ENCODE results near the gene C9orf152. TPM values are rescaled to one million over a fixed set of nuclear protein-coding genes. Genes with fewer than 3 reads are reported as not detected.

C9orf152 gene
- total and polyA plus RNA-seq, 2 experiments from 2014 or later: not detected

DNA sequence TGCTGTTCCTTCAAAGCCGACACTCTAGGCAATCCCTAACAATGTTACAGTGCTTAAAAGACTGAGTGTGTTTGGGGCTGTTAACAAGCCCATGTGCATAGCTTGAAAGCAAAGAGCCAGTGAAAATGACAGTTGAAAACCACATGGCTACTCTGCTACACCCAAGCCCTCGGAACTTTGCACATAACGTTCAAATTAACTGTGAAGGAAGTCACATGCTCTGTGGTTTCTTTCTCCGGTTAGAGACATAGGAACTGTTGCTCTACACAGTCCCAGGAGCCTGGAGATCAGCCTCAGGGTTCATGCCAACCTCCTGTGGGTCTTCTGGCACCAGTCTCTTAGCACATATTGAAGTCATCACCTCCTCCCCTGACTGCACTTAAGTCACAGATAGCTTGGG lies 51.1 kb downstream of the C9orf152 start (continued):
- TF ChIP-seq, protein P1, sequence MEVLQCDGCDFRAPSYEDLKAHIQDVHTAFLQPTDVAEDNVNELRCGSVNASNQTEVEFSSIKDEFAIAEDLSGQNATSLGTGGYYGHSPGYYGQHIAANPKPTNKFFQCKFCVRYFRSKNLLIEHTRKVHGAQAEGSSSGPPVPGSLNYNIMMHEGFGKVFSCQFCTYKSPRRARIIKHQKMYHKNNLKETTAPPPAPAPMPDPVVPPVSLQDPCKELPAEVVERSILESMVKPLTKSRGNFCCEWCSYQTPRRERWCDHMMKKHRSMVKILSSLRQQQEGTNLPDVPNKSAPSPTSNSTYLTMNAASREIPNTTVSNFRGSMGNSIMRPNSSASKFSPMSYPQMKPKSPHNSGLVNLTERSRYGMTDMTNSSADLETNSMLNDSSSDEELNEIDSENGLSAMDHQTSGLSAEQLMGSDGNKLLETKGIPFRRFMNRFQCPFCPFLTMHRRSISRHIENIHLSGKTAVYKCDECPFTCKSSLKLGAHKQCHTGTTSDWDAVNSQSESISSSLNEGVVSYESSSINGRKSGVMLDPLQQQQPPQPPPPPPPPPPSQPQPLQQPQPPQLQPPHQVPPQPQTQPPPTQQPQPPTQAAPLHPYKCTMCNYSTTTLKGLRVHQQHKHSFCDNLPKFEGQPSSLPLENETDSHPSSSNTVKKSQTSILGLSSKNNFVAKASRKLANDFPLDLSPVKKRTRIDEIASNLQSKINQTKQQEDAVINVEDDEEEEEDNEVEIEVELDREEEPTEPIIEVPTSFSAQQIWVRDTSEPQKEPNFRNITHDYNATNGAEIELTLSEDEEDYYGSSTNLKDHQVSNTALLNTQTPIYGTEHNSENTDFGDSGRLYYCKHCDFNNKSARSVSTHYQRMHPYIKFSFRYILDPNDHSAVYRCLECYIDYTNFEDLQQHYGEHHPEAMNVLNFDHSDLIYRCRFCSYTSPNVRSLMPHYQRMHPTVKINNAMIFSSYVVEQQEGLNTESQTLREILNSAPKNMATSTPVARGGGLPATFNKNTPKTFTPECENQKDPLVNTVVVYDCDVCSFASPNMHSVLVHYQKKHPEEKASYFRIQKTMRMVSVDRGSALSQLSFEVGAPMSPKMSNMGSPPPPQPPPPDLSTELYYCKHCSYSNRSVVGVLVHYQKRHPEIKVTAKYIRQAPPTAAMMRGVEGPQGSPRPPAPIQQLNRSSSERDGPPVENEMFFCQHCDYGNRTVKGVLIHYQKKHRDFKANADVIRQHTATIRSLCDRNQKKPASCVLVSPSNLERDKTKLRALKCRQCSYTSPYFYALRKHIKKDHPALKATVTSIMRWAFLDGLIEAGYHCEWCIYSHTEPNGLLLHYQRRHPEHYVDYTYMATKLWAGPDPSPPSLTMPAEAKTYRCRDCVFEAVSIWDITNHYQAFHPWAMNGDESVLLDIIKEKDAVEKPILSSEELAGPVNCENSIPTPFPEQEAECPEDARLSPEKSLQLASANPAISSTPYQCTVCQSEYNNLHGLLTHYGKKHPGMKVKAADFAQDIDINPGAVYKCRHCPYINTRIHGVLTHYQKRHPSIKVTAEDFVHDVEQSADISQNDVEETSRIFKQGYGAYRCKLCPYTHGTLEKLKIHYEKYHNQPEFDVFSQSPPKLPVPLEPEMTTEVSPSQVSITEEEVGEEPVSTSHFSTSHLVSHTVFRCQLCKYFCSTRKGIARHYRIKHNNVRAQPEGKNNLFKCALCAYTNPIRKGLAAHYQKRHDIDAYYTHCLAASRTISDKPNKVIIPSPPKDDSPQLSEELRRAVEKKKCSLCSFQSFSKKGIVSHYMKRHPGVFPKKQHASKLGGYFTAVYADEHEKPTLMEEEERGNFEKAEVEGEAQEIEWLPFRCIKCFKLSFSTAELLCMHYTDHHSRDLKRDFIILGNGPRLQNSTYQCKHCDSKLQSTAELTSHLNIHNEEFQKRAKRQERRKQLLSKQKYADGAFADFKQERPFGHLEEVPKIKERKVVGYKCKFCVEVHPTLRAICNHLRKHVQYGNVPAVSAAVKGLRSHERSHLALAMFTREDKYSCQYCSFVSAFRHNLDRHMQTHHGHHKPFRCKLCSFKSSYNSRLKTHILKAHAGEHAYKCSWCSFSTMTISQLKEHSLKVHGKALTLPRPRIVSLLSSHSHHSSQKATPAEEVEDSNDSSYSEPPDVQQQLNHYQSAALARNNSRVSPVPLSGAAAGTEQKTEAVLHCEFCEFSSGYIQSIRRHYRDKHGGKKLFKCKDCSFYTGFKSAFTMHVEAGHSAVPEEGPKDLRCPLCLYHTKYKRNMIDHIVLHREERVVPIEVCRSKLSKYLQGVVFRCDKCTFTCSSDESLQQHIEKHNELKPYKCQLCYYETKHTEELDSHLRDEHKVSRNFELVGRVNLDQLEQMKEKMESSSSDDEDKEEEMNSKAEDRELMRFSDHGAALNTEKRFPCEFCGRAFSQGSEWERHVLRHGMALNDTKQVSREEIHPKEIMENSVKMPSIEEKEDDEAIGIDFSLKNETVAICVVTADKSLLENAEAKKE (CRISPR knock-in tag; IDR thresholded peaks at IDR 0.05): no peak
- TF ChIP-seq EZH2phosphoT487 (IDR thresholded peaks at IDR 0.05; ENCODE audit: unreplicated experiment): no peak

DNA sequence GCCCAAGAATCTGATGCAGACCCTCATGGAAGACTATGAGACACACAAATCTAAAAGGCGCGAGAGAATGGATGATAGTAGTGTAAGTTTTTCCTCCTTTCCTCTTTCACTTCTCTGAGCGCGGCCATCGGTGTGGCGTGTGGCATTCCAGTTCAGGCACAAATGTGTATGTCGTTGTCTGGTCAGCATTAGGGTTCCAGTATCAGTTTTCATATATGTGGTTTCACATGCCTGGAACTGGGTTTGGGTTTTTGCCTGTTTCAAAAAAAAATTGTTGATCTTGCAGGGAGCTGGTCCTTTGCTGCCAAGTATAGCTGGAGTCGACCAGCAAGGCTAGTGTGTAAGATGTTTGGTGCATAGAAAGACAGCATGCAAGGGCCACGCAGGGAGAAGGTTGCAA lies 51.5 kb downstream of the C9orf152 start:
- Histone ChIP-seq H3K27me3 (ENCODE audit: insufficient read depth) (peaks cover 20% of the 10 kb centered on the region; the same call in 1 of the 2 replicates), H3K4me3 (no peak overlapping the region), H4K20me1 (replicated peaks; ENCODE audit: insufficient read depth) (peaks cover 43% of the 10 kb centered on the region), H3F3A (replicated peaks; ENCODE audit: low read depth) (no peaks in the 10 kb centered on the region), H3K27ac (ENCODE audit: low read depth) (no peak overlapping the region), H3K9me2 (ENCODE audit: insufficient read depth) (0 out of 2 replicates have a peak, but pooled peaks cover 5% of the 10 kb centered on the region), H3K79me2 (replicated peaks; ENCODE audit: insufficient read depth) (peaks cover 34% of the 10 kb centered on the region), H3K4me2 (no peak overlapping the region), H2AFZ (no peak overlapping the region), H3K36me3 (ENCODE audit: insufficient read depth) (no peaks in the 10 kb centered on the region), H3K4me1 (ENCODE audit: insufficient read depth) (peaks cover 15% of the 10 kb centered on the region)
- Mint-ChIP-seq H3K9me3 (no peaks in the 10 kb centered on the region), H3K27ac (no peak overlapping the region), H3K4me3 (no peak overlapping the region), H3K36me3 (ENCODE audit: low read depth) (peaks cover 25% of the 10 kb centered on the region), H3K27me3 (ENCODE audit: insufficient read depth, low read depth, poor library complexity) (peaks cover 7% of the 10 kb centered on the region), H3K4me1 (peaks cover 26% of the 10 kb centered on the region)
- ATAC-seq (no peak), DNase-seq (ENCODE audit: low spot score) (no peak)
- no peak for TF ChIP-seq ZNF114 (CRISPR knock-in tag; IDR thresholded peaks at IDR 0.05)
- no peak for TF ChIP-seq NANOG (IDR thresholded peaks at IDR 0.05; ENCODE audit: borderline replicate concordance)
- TF ChIP-seq POLR2AphosphoS5 (IDR thresholded peaks at IDR 0.05; ENCODE audit: low read depth): no peak
- TF ChIP-seq, protein P2, sequence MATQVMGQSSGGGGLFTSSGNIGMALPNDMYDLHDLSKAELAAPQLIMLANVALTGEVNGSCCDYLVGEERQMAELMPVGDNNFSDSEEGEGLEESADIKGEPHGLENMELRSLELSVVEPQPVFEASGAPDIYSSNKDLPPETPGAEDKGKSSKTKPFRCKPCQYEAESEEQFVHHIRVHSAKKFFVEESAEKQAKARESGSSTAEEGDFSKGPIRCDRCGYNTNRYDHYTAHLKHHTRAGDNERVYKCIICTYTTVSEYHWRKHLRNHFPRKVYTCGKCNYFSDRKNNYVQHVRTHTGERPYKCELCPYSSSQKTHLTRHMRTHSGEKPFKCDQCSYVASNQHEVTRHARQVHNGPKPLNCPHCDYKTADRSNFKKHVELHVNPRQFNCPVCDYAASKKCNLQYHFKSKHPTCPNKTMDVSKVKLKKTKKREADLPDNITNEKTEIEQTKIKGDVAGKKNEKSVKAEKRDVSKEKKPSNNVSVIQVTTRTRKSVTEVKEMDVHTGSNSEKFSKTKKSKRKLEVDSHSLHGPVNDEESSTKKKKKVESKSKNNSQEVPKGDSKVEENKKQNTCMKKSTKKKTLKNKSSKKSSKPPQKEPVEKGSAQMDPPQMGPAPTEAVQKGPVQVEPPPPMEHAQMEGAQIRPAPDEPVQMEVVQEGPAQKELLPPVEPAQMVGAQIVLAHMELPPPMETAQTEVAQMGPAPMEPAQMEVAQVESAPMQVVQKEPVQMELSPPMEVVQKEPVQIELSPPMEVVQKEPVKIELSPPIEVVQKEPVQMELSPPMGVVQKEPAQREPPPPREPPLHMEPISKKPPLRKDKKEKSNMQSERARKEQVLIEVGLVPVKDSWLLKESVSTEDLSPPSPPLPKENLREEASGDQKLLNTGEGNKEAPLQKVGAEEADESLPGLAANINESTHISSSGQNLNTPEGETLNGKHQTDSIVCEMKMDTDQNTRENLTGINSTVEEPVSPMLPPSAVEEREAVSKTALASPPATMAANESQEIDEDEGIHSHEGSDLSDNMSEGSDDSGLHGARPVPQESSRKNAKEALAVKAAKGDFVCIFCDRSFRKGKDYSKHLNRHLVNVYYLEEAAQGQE (IDR thresholded peaks at IDR 0.05; ENCODE audit: unreplicated experiment): no peak
- no peak for TF ChIP-seq EZH2phosphoT487 (IDR thresholded peaks at IDR 0.05; ENCODE audit: unreplicated experiment)
- TF ChIP-seq JUNB (IDR thresholded peaks at IDR 0.05; ENCODE audit: unreplicated experiment): no peak
- TF ChIP-seq, protein P3, sequence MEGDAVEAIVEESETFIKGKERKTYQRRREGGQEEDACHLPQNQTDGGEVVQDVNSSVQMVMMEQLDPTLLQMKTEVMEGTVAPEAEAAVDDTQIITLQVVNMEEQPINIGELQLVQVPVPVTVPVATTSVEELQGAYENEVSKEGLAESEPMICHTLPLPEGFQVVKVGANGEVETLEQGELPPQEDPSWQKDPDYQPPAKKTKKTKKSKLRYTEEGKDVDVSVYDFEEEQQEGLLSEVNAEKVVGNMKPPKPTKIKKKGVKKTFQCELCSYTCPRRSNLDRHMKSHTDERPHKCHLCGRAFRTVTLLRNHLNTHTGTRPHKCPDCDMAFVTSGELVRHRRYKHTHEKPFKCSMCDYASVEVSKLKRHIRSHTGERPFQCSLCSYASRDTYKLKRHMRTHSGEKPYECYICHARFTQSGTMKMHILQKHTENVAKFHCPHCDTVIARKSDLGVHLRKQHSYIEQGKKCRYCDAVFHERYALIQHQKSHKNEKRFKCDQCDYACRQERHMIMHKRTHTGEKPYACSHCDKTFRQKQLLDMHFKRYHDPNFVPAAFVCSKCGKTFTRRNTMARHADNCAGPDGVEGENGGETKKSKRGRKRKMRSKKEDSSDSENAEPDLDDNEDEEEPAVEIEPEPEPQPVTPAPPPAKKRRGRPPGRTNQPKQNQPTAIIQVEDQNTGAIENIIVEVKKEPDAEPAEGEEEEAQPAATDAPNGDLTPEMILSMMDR (conservative IDR thresholded peaks at IDR 0.05; ENCODE audit: low read depth in 2 of 2): no peak
